Fibroblast of skin of abdomen (primary cell): ENCODE data around the gene AEBP2. TPM values are rescaled to one million over a fixed set of nuclear protein-coding genes. Genes with fewer than 3 reads are reported as not detected.
"Not testable (repeated sequence)": the region's sequence is repeated elsewhere in the genome, so short reads cannot be mapped to it uniquely, and the experiment has no call there.

Source experiments
- DNase-seq: peaks from one replicate; pipeline ENCODE4 v3.0.0-alpha.2; 2013
- polyA plus RNA-seq, 2 experiments: library from polyadenylated mRNA; unstranded; fragments of 120-200 nt; gene quantifications; one replicate each; pipeline ENCODE4 v1.2.1, GENCODE V29; 2013; ENCODE audit not compliant: insufficient read length in 2 of 2

Gene AEBP2, protein sequence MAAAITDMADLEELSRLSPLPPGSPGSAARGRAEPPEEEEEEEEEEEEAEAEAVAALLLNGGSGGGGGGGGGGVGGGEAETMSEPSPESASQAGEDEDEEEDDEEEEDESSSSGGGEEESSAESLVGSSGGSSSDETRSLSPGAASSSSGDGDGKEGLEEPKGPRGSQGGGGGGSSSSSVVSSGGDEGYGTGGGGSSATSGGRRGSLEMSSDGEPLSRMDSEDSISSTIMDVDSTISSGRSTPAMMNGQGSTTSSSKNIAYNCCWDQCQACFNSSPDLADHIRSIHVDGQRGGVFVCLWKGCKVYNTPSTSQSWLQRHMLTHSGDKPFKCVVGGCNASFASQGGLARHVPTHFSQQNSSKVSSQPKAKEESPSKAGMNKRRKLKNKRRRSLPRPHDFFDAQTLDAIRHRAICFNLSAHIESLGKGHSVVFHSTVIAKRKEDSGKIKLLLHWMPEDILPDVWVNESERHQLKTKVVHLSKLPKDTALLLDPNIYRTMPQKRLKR
- polyA plus RNA-seq (2013, experiment 1 of 2; ENCODE audit: insufficient read length): 25.3 TPM
- 24.5 TPM for polyA plus RNA-seq (2013, experiment 2 of 2; ENCODE audit: insufficient read length)

DNA sequence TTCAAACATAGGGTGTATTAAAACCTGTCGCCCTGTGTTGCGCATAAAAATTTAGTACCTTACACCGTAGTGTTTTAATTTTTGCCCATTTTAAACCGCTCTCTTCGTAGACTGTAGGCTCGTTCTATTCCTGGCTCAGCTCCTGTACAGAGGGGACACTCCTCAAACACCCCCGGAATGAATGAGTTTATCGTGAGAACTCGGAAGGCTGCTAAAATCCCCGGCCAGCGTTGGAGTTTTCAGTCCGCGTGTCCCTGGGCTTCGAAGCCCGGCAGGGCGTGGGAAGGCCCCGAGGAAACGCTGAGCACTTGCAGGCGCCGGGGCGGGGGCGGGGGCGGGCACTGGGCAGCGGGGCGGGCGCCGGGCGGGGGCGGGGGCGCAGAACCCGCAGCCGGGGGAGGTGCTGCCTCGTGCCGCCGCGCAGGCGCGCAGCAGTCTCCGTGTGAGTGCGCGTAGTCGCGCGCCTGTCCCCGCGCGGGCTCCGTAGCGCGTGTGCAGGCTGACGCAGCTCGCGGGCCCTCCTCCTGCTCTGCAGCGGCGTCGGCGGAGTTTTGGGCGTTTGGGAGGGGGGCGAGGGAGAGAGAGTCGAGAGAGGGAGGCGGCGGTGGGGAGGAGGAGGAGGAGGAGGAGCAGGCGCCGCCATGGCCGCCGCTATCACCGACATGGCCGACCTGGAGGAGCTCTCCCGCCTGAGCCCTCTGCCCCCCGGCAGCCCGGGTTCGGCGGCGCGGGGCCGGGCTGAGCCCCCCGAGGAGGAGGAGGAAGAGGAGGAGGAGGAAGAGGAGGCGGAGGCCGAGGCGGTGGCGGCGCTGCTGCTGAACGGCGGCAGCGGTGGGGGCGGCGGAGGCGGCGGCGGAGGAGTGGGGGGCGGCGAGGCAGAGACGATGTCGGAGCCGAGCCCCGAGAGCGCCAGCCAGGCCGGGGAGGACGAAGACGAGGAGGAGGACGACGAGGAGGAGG is at the start of gene AEBP2:
Gene AEBP2, plus strand, starts transcription at position 434 of the 960 bp plus-strand sequence. Its CDS starts 208 bp downstream, at position 642.
- DNase-seq: peak; percentile 97

DNA sequence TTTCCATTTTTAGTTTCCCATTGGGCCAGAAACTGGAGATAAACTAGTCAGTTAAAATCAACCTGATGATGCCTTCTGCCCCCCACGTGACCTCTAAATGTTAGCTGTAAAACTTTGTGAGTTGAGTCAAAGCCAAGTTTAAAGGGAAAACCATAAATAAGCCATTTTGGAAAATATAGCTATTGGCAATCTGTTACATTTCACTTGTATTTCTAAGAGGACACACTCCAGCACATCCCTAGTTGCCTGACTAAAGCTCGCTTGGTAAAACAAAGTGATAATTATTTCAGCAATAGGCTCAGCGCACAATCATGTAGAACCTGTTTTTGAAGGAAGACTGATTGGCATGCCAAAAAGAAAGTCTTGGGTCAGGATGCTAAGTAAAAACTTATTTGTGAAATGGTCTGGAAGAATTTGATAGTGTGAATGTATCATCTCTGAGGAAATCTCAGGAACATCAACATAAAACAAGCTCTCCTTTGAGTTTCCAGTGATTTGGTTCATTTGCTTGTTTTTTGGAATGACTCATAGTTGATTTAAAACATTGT is 49.2 kb upstream of the AEBP2 start:
- DNase-seq: no peak

DNA sequence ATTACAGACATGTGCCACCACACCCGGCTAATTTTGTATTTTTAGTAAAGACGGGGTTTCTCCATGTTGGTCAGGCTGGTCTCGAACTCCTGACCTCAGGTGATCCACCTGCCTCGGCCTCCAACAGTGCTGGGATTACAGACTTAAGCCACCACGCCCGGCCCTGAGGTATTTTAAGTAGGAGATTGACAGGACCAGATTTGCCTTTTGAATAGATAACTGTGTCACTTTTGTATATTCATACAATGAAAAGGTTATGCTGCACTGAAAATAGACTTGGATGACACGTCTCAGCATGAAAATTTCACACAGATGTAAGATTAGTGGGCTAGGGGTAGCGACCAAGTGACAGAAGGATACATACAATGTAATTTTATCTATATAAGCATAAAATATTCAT is 46.6 kb upstream of the AEBP2 start:
- DNase-seq: not testable (repeated sequence)

DNA sequence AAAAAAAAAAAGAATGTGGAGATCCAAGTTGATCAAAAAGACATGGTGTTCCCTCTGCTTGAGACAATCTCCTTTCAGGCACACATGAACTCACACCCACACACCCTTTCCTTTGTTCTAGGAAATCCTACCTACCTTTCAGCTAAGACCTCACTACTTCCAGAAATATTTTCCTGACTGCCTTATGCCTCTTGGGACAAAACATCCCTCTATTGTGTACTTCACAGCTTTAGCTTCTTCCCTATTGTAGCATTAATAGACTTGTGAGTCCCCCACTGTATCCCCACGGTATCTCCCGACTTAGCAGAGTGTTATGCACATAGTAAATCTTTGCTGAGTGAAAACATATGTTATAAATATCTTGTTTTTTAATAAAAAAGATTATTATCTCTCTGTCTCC is 44.9 kb upstream of the AEBP2 start:
- DNase-seq: no peak

DNA sequence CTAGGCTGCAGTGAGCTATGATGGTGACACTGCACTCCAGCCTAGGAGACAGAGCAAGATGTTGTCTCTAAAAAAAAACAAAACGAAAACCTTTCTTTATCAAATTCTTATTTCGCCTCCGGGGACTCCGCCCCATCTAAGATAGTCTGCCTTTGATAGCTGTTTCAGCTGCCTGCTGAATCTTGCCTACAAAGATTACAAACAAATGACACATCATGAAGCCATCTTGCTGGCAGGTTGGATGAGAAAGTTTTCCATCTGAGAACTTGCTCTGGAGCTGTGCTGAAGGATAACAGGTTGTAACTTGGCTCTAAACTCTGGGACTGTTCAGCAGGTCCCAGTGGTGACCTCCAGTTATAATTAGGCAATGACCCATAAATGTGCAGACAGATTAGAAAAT is 41.8 kb upstream of the AEBP2 start:
- no peak for DNase-seq

DNA sequence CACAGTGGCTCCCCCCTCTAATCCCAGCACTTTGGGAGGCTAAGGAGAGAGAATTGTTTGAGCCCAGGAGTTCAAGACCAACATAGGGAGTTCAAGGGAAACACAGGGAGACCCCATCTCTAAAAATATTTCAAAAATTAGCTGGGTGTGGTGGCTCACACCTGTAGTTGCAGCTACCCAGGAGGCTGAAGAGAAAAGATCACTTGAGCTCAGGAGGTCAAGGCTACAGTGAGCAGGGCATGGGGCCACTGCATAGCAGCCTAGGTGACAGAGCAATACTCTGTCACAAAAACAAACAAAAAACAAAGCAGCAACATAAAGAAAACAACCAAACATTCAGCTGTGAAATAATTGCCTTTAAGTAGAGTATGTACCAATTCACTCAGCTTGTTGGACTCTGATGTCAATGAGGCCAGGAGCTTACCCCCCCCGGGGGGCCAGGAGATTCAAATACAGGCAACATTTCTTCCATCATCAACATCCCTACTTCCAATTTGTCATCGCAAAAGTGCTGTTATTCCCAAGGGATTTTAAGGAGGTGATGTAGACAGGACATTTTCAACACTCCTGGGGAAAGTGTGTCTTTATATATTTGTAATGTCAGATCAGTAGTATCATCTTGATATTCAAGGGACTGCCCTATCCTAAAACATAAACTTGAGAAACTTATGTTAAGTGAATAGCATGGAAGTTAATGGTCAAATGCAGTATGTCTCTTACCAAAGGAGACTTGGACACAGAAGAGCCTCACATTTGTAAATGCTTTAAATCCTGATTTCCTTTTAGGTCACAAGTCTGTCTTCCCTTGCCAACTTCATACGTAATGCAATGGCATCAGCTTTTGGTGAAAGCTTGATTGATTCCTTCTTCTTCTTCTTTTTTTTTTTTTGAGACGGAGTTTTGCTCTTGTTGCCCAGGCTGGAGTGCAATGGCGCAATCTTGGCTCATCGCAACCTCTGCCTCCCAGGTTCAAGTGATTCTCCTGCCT is 40.6 kb upstream of the AEBP2 start:
- DNase-seq: no peak

DNA sequence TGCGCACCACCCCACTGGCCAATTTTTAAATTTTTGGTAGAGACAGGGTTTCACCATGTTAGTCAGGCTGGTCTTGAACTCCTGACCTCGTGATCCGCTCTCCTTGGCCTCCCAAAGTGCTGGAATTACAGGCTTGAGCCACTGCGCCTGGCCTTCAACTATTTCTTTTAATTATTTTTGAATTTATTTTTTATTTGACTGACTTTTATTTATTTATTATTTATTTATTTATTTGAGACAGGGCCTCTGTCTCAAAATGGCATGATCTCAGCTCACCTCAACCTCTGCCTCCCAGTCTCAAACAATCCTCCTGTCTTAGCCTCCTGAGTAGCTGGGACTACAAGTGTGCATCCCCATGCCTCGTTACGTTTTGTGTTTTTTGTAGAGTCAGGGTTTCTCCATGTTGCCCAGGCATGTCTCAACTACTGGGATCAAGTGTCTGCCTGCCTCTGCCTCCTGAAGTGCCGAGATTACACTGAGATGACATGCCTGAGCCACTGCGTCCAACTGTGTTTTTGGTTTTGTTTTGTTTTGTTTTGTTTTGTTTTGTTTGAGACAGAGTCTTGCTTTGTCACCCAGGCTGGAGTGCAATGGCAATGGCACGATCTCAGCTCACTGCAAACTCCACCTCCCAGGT is 38.5 kb upstream of the AEBP2 start:
- not testable (repeated sequence) for DNase-seq

DNA sequence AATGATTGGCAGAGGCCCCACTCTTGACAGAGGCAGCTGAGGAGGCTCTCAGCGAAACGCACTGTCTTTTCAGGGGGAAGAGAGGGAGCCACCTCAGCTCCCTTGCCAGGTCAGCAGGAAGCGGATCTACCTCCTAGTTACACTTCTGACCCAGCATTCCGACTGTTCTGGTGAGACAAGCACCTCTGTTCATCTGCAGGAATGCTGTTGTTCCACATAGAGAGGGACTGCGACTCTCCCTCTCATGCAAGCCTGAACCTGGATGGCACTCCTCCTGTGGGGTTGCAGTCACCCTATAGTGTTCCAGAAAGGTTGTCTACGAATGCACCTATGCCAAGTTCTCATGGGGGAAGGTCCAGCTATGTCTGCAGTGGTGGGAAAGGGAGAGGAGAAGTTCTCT is 37.1 kb upstream of the AEBP2 start:
- no peak for DNase-seq

DNA sequence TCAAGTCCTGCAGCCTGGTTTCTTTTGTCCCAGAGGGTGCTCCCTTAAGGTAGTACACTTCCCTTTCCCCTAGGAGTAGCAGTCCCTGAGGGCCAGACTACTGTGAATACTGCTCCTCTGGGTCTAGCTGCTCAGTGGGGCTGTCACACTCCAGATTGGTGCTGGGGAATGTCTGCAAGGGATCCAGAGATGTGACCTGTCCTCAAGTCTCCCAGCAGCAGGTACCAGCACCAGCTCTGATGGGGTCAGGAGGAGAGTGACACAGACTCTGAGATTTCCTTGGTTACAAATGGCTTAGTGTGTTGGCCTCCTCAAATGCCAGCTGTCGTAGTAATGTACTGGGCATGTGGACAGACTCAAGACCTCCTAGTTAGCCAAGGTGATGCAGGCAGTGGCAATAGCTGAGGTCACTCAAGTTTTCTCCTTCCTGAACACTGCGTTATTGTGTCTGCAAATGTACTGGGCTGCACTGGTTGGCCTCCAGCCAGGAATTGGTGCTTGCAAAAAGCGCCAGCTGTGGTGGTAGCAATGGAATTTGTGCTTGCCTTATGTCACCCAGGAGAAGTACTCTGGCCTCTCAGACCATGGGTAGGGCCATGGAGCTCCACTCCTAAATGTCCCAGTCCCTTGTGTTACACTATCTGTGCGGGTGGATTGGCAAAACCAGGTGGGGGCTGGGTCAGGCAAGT is 36.4 kb upstream of the AEBP2 start:
- DNase-seq: no peak

DNA sequence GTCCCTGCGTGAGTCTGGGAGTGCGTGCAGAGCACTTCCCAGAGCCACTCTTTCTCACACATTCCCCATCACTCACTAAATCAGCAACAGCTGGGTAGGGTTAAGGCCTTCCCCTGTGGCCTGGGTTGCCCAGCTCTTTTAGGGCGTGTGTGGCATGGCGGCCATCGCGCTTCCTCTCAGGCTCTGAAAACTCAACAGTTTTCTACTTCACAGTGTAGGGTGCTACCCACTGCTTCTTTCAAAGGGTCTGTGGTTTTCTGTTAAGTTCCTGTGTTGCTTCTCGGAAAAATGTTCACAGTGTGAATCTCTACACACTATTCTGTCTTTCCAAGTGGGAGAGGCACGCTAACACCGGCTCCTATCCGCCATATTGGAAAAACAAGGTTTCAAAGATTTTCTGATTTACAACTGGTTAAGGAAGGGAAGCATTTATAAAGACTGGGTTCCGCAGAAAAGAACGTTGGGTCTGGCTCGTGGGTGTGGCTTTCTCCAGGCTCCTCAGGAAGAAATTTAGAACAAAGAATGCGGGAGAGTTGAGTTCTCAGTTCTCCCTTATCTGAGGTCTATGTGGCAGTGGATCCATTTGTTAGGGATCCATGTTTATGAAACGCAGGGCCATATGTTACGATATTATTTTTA is 34.9 kb upstream of the AEBP2 start:
- no peak for DNase-seq

DNA sequence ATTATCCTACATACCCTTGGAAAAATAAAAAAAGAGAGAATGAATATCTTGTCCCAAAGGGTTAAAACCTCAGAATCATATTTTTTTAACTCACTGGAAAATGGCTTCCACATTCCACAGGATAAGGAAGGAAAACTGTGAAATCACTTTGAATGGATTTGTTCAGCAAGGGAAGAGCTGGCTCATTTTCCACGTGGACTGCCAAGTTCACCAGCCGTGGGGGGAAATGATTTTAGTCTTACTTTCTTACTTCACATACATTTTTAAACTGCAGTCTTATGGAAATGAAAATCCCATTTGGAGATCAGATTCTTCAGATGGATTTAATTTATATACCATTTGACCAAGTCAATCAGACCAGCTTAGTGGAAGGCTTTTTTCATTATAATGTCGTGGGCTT is 29.9 kb upstream of the AEBP2 start:
- peak; percentile 23 for DNase-seq

DNA sequence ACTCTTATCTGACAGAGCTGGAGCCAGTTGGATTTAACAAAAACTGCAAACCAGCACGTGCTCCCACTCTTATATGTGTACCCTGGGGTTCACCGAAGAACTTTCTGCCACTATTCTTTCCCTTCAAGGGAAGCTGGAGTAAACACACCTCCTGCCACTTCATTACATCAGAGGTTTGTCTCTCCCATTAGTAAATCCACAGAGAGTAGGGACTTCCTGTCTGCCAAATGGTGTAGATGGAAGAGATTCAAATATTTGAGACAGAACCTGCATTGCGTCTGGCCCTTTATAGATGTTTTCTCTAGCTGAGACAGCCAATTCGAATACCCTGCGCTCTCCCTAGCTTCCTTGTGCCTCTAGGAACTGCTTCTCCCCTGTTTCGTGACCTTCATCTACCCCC is 29.1 kb upstream of the AEBP2 start:
- peak; percentile 31 for DNase-seq

DNA sequence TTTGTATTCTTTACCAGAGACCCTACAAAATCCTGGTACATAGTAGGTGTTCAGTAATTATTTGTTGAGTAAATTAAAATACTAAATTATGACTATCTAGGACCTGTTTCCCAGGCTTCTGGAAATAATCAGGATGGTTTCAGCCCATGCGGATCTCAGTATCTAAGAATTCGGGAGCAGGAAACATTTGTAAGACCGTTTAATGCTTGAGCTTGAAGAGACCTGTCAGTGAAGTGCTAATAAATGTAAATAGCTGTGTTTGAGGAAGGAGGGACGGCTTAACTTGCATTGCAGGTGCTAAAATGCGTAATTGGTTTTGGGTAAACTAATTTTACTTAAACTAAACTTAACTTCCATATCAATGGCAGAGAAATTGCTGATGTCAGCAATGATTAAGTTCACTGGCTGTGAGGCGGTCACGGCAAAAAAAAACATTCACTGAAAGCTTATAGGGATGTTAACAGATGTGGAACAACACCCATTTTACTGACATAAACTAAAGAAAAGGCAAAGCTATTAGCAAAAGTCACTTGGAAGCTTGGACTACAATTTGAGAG is 28.6 kb upstream of the AEBP2 start:
- DNase-seq: no peak

DNA sequence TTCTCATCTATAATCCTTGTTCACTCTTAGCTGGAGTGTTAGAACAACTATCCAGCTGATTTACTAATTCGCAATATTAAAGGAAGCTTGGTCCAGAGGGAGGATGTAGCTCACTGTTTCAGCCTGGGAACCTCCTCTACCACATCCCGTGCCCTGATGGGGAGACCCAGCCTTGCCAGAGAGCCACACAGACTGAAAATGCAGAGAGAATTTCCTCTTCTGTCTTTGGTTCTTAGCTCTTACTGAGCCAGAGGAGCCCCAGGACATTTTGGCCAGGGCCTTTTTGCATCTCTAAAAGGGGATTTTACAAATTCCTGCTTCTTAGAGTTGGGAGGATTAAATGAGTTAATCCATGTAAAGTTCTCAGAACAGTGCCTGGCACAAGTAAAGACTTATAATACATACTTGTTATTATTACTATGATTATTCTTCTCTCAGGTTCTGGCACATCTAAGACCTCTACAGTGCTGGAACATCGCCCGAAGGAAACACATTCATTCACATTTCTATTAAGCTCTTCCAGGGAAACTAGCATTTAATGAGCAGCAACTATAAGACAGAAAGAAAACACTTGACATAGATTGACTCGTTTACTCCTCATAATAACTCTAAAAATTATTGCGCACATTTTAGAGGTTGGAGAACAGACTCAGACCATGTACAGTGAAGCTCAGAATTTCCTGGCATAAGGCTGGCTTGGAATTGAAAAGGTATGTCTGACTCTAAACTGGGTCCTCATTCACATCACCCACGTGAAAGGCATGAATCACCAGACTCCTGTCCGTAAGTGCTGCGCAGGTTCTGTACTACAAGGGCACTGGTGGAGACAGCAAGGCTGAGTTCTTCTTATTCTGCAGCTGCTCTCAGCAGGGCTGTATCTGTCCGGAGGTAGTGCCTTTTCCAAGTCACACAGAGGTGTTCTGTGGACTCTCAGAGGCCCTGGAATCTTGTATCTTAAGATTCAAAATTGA is 27.8 kb upstream of the AEBP2 start:
- no peak for DNase-seq

DNA sequence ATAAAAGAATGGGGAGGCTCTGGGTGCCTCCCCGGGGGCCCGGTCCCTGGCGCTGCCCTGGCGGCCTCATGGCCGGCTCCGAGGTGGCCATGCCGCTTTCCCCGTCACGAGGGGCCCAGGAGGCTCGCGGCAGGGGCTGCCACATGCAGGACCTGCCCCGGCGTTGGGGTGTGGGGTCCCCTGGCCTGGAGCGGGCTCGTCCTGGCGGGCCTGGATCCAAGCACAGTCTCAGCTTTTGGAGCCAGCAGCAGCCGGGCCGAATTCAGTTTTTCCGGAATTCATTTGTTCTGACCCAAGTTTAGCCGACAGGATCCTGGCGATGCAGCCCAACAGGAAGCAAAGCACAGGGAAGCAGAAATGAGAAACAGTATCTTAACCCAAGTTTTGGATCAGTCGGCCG is 26.4 kb upstream of the AEBP2 start:
- DNase-seq: no peak

DNA sequence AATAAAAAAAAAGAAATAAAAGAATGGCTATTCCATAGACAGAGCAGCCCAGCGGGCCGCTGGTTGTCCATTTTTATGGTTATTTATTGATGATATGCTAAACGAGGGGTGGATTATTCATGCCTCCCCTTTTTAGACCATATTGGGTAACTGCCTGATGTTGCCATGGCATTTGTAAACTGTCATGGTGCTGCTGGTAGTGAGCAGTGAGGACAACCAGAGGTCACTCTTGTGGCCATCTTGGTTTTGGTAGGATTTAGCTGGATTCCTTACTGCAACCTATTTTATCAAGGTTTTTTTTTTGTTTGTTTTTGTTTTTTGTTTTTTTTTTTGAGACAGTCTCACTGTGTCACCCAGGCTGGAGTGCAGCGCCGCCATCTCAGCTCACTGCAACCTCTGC is 25.7 kb upstream of the AEBP2 start:
- DNase-seq: not testable (repeated sequence)

DNA sequence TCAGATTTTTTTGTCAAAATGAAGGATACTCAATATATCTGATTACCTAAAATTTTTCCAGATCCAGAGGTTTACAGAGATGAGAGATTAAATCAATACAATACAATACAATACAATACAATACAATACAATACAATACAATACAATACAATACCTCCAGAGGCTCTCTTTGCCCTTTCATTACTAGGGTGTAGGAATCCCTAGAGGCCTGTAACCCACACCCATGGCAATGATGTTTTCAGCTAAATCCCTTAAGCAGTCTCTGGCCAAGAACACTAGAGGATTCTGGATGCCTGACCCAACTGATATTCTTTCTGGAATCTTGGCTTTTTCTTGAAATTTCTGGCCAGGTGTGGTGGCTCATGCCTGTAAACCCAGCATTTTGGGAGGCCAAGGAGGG is 23.7 kb upstream of the AEBP2 start:
- no peak for DNase-seq

DNA sequence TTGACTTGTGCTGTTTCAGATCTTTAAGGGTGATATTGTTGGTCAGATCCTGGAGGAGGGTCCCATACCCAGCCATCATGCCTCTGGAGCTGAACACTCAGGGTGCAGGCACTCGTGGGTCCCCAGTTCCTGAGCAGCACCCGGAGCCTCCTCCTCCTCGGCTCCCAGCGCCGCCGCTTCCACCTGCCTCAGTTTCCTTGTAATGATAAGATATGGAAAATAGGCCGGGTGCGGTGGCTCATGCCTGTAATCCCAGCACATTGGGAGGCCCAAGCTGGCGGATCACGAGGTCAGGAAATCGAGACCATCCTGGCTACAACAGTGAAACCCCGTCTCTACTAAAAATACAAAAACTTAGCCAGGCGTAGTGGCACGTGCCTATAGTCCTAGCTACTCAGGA is 20.2 kb upstream of the AEBP2 start:
- DNase-seq: no peak
